ENCODE results near the gene CNTNAP5.

Gene CNTNAP5

DNA sequence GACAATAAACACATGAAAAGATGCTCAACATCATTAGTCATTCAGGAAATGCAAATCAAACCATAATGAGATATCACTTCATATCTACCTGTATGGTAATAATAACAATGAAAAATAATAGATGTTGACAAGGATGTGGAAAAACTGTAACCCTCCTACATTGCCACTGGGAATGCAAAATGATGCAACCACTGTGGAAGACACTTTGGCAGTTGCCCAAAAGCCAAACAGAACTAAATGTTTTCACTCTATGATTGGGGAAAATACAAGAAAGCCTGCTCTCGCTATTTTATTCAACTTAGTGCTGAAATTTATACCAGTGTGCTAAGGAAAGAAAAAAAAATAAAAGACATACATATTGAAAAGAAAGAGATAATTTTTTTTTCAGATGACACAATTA lies 934.5 kb downstream of the CNTNAP5 start:
- Histone ChIP-seq H3K9me3 (ENCODE audit: low read depth, low read length) (no peaks in the 10 kb centered on the region), H3K27ac (no peak overlapping the region), H3K9ac (ENCODE audit: insufficient read length) (no peak overlapping the region), H3K4me3 (no peak overlapping the region), H3K36me3 (ENCODE audit: insufficient read depth, low read length) (no peaks in the 10 kb centered on the region)
- TF ChIP-seq EZH2 (IDR thresholded peaks at IDR 0.05) (no peak), FOXP2 (optimal IDR thresholded peaks at IDR 0.05; ENCODE audit: control extremely low read depth, extremely low read length, insufficient read depth) (no peak), POLR2AphosphoS5 (IDR thresholded peaks at IDR 0.05; ENCODE audit: borderline replicate concordance, low read depth, low read length) (no peak)
- DNase-seq (ENCODE audit: low read depth, low spot score) = peak; percentile 2

DNA sequence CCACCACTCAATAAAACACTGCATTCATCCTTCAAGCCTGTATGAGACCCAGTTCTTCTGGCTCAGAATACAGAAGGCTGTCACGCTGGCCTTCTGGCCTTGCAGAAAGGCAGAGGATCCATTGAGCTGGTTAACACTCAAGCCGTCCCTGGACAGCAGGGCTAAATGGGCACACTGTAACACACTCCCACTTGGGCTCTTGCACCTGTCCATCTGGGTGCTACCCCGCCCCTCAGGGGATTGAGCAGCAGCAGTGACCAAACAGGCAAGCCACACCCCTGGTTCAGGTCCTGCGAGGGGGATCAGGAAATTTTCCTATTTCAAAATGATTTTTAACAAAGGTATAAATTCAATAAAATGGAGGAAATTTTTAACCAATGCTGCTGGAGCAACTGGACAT lies 936.0 kb downstream of the CNTNAP5 start:
- no peaks in the 10 kb centered on the region for H3K9me3 ChIP-seq (ENCODE audit: low read depth, low read length)
- no peak overlapping the region for H3K9ac ChIP-seq (ENCODE audit: insufficient read length)
- no peak overlapping the region for H3K4me3 ChIP-seq
- no peak for TF ChIP-seq POLR2AphosphoS5 (IDR thresholded peaks at IDR 0.05; ENCODE audit: borderline replicate concordance, low read depth, low read length)
- TF ChIP-seq FOXP2 (optimal IDR thresholded peaks at IDR 0.05; ENCODE audit: control extremely low read depth, extremely low read length, insufficient read depth) = no peak
- TF ChIP-seq EZH2 (IDR thresholded peaks at IDR 0.05) = no peak
- no peak for DNase-seq (ENCODE audit: low read depth, low spot score)
- H3K27ac ChIP-seq = no peak overlapping the region
- H3K36me3 ChIP-seq (ENCODE audit: insufficient read depth, low read length) = no peaks in the 10 kb centered on the region
